HG03060 (cell line): ENCODE results near the gene CDC25A.
"Not testable (repeated sequence)": the region's sequence is repeated elsewhere in the genome, so short reads cannot be mapped to it uniquely, and the experiment has no call there.

Source experiments
- ATAC-seq: cut with Tn5 transposase; IDR thresholded peaks from one replicate; pipeline ENCODE4 v1.9.1; 2021; ENCODE audit warnings: low read depth, moderate number of reproducible peaks; ENCODE audit not compliant: unreplicated experiment

Gene CDC25A

DNA sequence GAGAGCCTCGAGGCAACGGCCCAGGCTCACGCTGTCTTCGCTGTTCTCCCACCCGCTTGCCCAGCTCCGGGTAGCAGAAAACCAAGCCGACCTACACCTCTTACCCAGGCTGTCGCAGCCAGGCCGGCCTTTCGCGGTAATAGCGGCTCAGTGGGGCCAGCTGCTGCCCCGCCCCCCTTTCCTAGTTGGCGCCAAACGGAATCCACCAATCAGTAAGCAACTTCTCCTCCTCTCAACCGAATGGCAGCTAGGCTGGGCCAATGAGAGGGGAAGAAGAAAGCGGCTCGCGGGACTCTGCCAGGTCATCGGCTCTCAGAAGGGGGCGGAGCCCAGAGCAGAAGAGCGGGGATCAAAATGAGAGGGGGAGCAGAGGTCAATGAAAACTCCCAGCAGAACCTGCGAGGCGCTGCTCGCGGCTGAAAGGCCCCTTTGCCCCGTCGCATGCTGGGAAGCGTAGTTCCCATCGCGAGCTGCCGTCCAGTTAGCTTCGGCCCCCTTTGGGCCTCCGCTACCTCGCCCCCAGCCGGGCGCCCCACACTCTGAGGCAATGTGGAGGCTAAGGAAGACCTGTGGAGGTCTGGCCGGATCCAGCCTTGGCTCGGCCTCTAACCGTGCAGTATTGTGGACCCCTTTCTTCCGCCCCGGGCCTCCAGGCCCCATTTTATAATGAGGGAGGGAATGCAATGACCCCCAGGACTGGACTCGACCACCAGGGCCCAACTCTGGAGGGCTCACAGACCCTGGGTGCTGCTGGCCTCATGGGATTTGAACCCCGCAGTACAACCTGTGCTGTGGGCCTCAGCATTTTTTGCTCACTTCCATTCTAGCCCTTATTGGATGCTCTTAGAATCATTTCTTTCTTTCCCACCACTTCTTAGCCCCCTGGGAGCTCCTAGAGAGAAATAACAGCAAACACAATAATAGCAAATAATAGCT, at the start of gene CDC25A:
Gene CDC25A, minus strand, starts transcription at position 152 of the 936 bp plus-strand sequence. CDS start 470 bp downstream, outside the sequence.
- peak; percentile 81 for ATAC-seq

DNA sequence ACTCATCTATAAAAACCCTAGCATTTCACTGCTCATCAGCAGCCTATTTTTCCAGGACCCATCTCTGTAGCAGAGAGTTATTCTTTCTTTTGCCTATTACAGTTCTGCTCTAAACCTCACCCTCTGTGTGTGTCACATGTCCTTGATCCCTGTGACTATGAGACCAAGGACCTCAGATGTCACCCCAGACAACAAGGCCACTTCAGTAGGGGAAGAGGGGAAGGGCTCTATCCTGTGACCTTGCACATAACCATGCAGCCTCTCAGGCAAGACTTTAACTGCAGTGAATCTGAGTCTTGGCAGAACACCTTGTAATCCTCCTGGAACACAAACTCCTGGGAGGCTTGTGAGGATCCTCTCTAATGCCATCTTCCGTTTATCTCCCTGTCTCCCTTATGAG, 48.3 kb upstream of the CDC25A start:
- ATAC-seq = no peak

DNA sequence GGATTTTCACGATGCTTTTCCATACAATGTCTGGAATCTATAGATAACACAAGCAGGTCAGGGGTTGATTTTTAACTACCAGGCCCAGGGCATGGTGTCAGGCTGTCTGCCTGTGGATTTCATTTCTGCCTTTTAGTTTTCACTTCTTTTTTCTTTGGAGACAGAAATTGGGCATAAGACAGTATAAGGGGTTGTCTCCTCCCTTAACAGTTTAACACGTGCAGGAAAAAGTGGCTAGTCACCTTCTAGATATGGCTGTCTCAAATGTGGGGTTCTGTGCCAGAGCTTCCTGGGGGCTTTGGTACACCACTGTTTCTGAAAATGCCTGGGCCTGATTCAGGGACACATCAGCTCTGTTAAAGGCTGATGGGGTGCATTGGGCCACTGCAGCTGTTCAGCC, 45.3 kb upstream of the CDC25A start:
- ATAC-seq = no peak

DNA sequence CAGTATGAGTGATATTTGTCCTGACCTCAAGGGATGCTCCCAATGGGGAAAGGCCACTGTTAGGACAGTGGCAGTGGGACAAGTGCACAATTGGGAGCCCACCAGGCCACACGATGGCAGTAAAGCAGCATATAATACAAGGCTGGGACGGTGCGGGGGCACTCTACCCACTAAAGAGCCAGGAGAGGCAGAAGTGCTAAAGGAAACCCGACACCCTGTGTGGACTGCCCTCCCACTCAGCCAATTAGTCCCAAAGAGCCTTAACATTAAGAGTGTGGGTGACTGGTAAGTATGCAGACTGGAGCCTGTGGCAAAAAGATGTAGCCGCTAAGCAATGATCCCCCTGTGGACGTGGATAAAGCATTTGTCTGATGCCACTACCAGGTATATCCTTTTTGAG, 44.5 kb upstream of the CDC25A start:
- ATAC-seq = no peak

DNA sequence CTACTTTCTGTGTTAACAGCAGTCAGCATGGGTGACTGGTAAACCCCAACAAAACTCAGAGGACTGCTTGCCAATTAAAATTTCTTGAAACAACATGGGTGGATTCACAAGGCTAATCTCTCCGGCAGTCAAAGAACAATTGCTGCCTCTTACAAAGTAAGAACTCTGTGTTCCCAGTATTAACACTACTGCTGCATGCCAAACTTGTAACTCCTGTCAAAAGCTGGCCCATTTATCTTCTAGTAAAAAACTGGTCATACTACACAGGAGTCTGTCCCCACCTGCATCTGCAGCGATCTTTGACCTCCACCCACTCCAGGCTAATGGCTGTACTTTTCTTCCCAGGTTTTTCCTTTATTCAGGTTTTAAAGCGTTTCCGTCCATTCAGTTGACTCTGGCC, 44.0 kb upstream of the CDC25A start:
- no peak for ATAC-seq

DNA sequence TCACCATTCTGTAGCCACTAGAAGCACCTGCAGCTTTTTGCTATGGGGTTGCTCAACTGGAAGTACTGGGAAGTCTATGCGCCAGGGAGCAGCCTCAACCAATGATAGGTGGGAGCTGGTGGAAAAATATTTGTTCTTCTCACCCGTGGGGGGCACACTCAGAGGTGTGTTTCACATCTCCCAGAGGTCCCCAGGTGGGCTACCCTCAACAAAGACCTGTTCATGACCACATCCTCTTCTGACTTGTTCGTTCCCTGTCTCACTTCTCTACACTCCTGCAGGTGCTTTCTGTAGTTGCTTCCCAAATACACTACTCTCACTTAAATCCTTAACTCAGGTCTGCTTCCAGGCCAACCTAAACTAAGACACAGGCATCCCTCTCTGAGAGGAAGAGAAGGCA, 38.7 kb upstream of the CDC25A start:
- ATAC-seq = no peak

DNA sequence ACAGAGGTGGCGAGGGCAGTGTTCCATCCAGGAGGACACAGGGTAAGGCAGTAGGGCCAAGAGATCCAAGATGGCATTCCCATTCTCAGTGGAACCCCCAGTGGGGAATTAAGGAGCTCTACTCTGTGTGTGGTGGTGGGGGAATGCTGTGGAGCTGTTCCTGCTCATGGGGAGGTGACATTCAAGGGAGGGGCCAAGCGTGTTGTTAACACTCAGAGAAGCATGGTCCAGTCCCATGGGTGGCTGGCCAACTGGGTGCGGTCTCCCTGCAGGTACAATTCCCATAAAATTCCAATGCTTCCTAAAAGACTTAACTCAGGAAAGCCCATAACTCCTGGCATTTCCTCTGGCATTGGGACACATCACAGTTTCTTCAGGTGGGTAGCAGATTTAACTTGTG, 37.4 kb upstream of the CDC25A start:
- no peak for ATAC-seq

DNA sequence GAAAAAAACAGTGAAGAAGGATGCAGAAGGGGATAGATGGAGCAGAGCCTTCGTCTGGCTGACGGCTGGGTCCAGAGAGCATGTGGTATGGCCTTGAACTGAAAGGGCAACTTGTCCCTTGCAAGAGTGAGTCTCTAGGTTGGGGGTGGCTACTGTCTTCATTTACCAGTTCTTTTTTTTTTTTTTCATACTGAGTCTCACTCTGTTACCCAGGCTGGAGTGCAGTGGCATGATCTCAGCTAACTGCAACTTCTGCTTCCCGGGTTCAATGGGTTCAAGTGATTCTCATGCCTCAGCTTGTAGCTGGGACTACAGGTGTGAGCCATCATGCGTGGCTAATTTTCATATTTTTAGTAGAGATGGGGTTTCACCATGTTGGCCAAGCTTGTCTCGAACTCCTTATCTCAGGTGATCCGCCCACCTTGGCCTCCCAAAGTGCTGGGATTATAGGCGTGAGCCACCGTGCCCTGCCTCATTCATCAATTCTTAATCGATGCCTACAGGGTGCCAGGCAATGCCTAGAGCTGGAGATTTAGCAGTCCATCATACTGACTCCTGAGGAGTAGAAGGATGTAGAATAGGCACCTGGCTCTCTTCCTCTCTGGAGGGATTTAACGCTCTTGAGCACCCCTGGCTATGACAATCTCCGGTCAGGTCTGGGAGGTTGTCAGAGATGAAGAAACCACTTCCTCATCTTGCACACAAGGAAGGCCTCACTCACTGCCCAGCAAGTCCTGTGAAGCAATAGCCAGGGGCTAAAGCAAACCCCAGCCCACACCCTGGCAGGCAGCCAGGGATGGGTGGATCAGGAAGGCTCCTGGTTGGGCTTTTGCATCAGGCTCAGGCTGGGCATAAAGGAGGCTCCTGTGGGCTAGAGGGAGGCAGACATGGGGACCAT, 34.6 kb upstream of the CDC25A start, which contains the start of gene CAMP:
Gene CAMP, plus strand, starts transcription at position 880 of the 898 bp plus-strand sequence. Its CDS starts 17 bp downstream, at position 897.
- no peak for ATAC-seq

DNA sequence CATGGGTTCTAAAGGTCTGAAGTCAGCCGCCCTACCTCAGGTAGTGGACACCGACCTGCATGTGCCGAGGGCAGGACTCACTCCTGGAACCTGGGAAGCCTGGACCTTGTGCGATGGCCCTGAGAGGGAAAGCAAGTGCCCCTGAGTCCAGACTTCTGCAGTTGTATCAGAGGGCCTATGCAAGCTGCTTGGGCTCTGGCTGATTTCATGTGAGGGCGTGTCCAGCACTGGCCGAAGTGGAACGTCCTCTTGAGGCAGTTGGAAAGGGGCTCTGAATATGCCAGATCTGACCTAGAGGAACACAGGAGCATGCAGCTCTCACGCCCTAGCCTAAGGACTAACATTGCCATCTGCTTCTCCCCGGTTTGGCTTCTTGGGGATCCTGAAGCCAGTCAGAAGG, 32.5 kb upstream of the CDC25A start:
- no peak for ATAC-seq

DNA sequence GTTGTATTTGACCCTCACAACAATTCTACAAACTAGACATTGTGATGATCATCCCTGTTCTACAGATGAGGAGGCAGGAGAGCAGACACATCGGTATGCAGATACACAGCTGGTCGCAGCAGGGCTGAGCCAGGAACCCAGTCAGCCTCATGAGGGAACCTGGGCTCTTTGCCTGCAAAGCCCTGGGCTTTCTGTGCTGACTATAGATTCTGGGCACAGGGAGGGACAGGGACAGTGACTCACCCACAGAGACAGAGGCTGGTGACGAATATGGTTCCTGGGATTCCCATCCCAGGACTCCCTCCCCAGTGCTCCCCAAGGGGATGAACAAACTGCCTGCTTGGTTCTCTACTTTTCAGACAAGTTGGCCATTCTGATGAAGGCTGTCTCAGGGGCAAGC, 31.3 kb upstream of the CDC25A start:
- ATAC-seq = no peak

DNA sequence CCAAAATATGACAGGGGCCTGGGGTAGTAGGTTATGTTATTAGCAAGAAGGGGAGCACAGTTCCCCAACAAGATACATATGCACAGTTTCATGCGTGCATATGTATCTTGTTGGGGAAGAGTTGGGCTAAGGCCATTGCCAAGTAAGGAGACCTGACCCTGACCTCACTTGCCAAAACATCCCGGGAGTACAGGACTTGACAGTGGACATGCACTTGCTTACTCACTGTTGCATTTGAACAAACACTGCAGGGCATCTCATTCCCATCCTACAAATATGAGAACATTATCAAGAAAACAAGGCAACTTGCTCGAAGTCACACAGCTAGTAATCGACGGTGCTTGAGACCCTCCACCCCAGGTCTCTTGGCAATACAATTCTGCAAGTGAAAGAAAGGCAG, 30.3 kb upstream of the CDC25A start:
- ATAC-seq = no peak

DNA sequence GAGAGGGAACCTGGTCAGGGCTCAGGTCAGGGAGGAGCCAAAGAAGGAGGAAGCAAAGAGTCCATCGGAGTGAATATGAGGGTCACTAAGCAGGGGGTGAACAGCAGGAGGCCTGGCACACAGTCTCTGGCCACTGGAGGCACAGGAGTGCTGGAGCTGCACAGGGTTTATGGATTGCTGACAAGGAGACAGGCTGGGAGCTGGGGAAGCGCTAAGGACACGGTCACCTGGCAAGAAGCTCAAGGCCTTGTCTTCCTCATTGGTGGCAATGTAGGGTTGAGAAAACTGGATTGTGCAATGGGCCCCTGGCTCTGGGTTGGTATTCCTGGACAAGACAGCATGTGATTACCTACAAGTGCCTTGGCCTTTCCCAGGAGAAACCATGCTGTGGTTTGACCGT, 29.2 kb upstream of the CDC25A start:
- ATAC-seq = no peak

DNA sequence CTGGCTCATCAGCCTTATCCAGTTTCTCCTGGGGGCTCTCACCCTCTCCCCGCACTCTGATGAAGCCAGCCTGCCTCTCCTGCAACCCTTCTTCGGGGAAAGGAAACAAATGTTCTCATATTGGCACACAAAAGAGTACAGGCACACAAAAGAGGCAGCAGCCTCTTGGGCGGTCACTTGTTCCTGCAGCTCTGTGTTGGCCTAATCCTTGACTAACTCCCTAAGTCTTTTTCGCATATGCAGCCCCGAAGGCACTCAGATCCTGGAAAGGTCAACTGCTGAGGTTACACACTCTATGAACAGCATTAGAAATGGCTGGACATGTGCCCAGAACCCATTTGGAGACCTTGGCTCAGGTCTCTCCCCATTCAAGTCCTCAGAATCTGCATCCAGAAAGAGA, 27.7 kb upstream of the CDC25A start:
- ATAC-seq = no peak

DNA sequence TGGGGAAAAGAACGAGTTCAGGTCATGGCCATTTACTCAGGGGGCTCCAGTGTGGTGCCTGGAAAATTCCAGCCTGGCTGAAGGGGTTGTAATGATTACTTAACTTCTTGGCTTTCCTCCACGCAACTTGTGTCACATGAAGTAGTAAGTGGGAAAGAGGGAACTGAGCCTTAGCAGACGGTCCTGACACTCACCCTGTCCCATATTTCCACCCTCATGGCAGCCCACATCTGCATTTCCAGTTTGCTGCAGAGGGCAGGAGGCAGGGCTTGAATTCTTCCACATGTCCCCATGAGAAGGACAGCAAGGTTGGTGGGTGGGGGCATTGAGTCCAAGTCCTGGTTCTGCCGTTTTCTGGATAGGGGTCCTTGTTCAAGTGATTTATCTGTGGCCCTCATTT, 27.2 kb upstream of the CDC25A start:
- no peak for ATAC-seq

DNA sequence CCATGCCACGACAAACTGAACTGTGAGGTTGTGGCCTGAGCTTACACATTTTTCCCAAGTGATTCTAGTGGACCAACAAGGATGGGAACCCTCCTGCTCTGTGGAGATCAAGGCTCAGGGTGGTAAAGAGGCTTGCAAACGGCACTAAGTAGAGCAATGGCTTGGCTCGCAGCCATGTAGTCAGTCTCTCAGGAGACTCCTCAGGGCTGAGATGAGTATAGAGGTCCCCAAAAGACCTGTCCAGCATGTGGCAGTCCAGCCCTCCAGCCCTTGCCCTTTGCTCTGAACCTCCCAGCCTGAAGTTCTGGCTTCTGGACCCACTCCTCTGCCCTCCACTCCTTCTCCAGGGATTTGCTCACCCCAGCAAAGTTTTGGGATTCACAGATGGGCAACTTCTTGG, 26.8 kb upstream of the CDC25A start:
- ATAC-seq = no peak

DNA sequence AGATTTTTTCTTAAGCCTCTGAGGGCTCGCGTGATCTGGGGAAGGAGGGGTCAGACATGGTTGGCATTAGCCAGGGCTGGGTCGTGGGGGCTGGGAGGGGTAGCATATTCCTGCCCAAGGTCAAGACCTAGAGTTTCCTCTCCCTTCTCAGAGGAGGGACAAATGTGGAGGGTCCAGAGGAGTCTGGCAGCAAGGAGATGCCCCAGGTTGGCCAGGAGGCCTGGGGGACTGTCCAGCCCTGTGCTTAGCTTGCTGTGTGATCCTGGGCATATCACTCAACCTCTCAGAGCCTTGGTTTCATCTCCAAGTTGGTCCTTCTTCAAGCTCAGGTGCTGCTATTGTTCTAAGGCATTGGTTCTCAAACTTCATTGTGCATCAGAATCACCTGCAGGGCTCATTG, 26.0 kb upstream of the CDC25A start:
- no peak for ATAC-seq

DNA sequence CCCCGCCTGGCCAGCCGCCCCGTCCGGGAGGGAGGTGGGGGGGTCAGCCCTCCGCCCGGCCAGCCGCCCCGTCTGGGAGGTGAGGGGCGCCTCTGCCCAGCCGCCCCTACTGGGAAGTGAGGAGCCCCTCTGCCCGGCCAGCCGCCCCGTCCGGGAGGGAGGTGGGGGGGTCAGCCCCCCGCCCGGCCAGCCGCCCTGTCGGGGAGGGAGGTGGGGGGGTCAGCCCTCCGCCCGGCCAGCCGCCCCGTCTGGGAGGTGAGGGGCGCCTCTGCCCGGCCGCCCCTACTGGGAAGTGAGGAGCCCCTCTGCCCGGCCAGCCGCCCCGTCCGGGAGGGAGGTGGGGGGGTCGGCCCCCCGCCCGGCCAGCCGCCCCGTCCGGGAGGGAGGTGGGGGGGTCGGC, 23.6 kb upstream of the CDC25A start:
- ATAC-seq = not testable (repeated sequence)

DNA sequence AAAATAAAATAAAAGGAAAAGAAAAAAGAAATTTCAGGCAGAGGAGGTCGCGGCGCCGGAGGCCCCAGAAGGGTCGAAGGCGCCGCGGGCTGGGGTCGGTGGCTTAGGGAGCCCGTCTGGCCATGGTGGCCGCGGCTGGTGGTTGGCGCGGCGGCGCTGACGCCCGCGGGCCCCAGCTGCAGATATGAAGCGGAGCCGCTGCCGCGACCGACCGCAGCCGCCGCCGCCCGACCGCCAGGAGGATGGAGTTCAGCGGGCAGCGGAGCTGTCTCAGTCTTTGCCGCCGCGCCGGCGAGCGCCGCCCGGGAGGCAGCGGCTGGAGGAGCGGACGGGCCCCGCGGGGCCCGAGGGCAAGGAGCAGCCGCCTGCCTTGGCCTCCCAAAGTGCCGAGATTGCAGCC, 22.3 kb upstream of the CDC25A start:
- not testable (repeated sequence) for ATAC-seq

DNA sequence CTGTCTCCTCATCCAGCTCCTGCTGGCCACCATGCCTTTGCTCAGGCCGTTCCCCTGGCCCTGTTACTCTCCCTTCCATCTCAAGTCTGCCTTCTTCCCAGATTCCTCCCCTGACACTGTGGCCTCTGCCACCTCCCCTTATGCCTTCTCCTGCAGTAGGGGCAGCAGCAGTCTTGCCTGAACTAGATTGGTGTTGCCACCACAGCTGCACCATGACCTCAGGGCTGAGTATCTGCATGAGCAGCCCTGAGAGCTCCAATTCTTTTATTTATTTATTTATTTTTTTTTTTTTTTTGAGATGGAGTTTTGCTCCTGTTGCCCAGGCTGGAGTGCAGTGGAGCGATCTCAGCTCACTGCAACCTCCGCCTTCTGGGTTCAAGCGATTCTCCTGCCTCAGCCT, 21.2 kb upstream of the CDC25A start:
- no peak for ATAC-seq

DNA sequence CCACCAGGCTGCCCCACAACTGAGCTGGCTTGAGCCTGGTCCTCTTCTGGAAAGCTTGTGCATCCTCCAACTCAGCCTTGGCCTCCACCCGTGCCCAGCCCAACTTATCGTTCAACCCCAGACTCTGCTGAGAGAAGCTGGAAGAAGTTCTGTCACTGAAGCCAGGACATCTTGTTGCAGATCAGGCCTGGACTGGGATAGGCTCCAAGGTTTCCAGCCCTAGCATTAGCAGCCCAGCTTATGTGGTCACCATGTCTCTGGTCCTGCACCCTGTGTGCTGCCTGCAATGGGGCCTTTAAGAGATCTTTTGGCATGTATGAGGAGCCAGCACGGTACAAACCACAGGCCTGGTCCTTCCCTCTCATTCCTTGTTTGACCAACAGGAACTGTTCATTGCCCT, 19.9 kb upstream of the CDC25A start:
- ATAC-seq = no peak

DNA sequence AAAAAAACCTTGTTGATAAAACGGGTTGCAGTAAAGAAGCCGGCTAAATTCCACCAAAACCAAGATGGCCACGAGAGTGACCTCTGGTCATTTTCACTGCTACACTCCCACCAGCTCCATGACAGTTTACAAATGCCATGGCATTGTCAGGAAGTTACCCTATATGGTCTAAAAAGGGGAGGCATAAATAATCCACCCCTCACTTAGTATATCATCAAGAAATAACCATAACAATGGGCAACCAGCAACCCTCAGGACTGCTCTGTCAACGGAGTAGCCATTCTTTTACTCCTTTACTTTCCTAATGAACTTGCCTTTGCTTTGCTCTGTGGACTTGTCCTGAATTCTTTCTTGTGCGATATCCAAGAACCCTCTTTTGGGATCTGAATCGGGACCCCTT, 14.4 kb upstream of the CDC25A start:
- no peak for ATAC-seq
